HG03575 (cell line): Measurements from ENCODE around the gene ATG9A.

Experiments
- ATAC-seq: cut with Tn5 transposase; IDR thresholded peaks from one replicate; pipeline ENCODE4 v1.9.1; 2021; ENCODE audit not compliant: unreplicated experiment, insufficient number of reproducible peaks, low FRiP score; ENCODE audit errors: extremely low read depth

ATG9A gene

GRCh38 chr2:219182331-219183150 is 46.9 kb downstream of the ATG9A start:
- ATAC-seq: no peak

- no peak for ATAC-seq
These were observed 47.9 kb downstream of the ATG9A start for GRCh38 chr2:219181531-219181930.

- ATAC-seq: no peak
These were observed 48.5 kb downstream of the ATG9A start for GRCh38 chr2:219180961-219181360.

GRCh38 chr2:219179601-219180465 is 49.6 kb downstream of the ATG9A start:
- ATAC-seq: no peak

GRCh38 chr2:219178377-219179175 is 50.9 kb downstream of the ATG9A start:
- no peak for ATAC-seq

GRCh38 chr2:219177552-219178376 is 51.7 kb downstream of the ATG9A start, which contains the start of gene RETREG2:
Gene RETREG2 (plus strand): TSS chr2:219178275. CDS start chr2:219178353, 78 bp downstream.
- ATAC-seq: no peak

- no peak for ATAC-seq
These were observed 52.5 kb downstream of the ATG9A start, which contains the start of gene CNPPD1 for GRCh38 chr2:219176818-219177551. Gene CNPPD1 (minus strand): TSS chr2:219176925. CDS start chr2:219176828, 97 bp downstream.

- no peak for ATAC-seq
These were observed 53.3 kb downstream of the ATG9A start for GRCh38 chr2:219175928-219176817.

GRCh38 chr2:219175486-219175885 is 54.0 kb downstream of the ATG9A start:
- ATAC-seq: no peak

- ATAC-seq: no peak
These were observed 54.6 kb downstream of the ATG9A start for GRCh38 chr2:219174801-219175200.

- ATAC-seq: no peak
These were observed 55.3 kb downstream of the ATG9A start for GRCh38 chr2:219174146-219174545.

GRCh38 chr2:219173176-219173575 is 56.3 kb downstream of the ATG9A start:
- no peak for ATAC-seq

- ATAC-seq: no peak
These were observed 56.9 kb downstream of the ATG9A start for GRCh38 chr2:219172231-219173154.

- ATAC-seq: no peak
These were observed 58.2 kb downstream of the ATG9A start for GRCh38 chr2:219171231-219171651.

GRCh38 chr2:219169930-219170654 is 59.3 kb downstream of the ATG9A start, which contains the start of gene SLC23A3:
Gene SLC23A3 (minus strand): TSS chr2:219170029. CDS start chr2:219169984, 45 bp downstream.
- no peak for ATAC-seq
